K562 (cell line): ENCODE results near the gene TFAM.

Source experiments
- CTCF ChIP-seq, 3 experiments: IDR thresholded peaks in 2 of 3; conservative IDR thresholded peaks in 1 of 3; 2 replicates each; pipeline ENCODE4 v1.5.1; 2011 to 2012; ENCODE audit warnings: low read length in 3 of 3, mild to moderate bottlenecking in 3 of 3, control low read depth in 2 of 3, improper control_type of control experiment in 1 of 3, inconsistent platforms in 1 of 3, low read depth in 1 of 3, mixed read lengths in 1 of 3, moderate library complexity in 1 of 3; ENCODE audit not compliant: insufficient read depth in 2 of 3
- DPF2 ChIP-seq: fragments of 450-650 bp; IDR thresholded peaks from 2 replicates; pipeline ENCODE4 v1.6.1; 2016
- MAX ChIP-seq: sonication (generic); formaldehyde crosslinking; IDR thresholded peaks from 2 replicates; pipeline ENCODE4 v1.9.0; 2022; ENCODE audit warnings: mild to moderate bottlenecking, missing genetic modification reagents
- NFIC ChIP-seq: fragments of 450-650 bp; IDR thresholded peaks from 2 replicates; pipeline ENCODE4 v1.6.1; 2017; ENCODE audit warnings: mild to moderate bottlenecking, inconsistent platforms
- SIN3B ChIP-seq: fragments of 450-650 bp; IDR thresholded peaks from 2 replicates; pipeline ENCODE4 v1.6.1; 2017; ENCODE audit warnings: low read depth, mild to moderate bottlenecking, moderate library complexity
- TF ChIP-seq, protein P1 (sequence below): fragments of 450-650 bp; formaldehyde crosslinking; IDR thresholded peaks from 2 replicates; pipeline ENCODE4 v1.4.0; 2022; ENCODE audit warnings: missing genetic modification characterization

GRCh38 chr10:58348571-58349033 is 36.6 kb upstream of the TFAM start:
- TF ChIP-seq CTCF (IDR thresholded peaks at IDR 0.05 in 2 of 3, conservative IDR thresholded peaks at IDR 0.05 in 1 of 3; ENCODE audit: insufficient read depth in 2 of 3, low read depth in 1 of 3, low read length in 3 of 3) = no peak
- no peak for TF ChIP-seq MAX (CRISPR knock-in tag)
- TF ChIP-seq SIN3B = no peak
- TF ChIP-seq, protein P1, sequence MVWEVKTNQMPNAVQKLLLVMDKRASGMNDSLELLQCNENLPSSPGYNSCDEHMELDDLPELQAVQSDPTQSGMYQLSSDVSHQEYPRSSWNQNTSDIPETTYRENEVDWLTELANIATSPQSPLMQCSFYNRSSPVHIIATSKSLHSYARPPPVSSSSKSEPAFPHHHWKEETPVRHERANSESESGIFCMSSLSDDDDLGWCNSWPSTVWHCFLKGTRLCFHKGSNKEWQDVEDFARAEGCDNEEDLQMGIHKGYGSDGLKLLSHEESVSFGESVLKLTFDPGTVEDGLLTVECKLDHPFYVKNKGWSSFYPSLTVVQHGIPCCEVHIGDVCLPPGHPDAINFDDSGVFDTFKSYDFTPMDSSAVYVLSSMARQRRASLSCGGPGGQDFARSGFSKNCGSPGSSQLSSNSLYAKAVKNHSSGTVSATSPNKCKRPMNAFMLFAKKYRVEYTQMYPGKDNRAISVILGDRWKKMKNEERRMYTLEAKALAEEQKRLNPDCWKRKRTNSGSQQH = no peak
- no peak for TF ChIP-seq NFIC
- TF ChIP-seq DPF2 = no peak
